ENCODE measurements around the gene ITPKA.

Gene ITPKA

DNA sequence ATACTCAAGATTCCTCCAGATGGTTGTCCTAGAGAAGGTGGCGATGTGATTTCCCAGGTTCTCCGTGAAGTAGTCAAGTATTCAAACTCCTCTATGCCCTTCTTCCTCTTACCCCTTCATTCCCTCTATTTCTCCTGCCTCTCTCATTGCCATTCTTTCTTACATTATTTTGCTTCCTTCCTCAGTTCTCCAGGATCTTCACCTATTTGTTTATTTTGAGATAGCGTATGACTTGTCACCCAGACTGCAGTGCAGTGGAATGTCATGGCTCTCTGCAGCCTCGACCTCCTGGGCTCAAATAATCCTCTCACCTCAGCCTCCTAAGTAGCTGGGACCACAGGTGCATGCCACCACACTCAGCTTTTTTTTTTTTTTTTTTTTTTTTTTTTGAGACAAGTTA, 1.8 kb upstream of the ITPKA start:
- DNase-seq, result no peak

DNA sequence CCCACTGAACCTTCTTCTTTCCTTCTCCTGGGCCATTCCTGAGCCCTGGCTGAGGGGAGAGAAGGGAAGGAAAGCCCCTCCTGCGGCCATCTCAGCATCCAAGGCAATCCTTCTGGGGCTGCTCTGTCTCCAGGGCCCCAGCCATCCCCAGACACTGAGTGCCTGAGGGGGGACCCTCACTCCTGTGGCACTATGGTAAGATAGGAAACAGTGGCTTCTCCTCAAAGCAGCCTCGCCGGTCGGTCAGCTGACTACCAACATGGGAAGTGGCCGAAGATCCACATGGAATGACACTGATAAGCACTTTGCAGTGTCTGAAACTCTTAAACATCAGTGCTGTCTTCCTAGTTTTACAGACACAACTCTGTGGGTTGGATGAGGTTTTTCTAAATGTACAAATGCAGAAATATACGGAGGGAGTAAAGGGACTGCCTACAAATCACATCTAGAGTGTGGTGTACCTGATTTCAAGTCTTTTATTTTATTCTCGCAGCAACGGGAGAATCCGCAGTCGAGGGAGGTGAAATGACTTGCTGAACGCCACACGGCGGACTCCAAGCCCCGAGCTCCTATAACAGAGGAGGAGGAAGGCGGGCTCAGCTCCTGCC, 973 bp upstream of the ITPKA start:
- DNase-seq, result no peak

DNA sequence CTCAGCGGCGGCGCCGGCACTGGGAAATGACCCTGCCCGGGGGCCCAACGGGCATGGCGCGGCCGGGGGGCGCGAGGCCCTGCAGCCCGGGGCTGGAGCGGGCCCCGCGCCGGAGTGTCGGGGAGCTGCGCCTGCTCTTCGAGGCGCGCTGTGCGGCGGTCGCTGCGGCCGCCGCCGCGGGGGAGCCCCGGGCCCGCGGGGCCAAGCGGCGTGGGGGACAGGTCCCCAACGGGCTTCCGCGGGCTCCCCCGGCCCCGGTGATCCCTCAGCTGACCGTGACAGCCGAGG, 172 bp downstream of the ITPKA start:
- no peak for DNase-seq

DNA sequence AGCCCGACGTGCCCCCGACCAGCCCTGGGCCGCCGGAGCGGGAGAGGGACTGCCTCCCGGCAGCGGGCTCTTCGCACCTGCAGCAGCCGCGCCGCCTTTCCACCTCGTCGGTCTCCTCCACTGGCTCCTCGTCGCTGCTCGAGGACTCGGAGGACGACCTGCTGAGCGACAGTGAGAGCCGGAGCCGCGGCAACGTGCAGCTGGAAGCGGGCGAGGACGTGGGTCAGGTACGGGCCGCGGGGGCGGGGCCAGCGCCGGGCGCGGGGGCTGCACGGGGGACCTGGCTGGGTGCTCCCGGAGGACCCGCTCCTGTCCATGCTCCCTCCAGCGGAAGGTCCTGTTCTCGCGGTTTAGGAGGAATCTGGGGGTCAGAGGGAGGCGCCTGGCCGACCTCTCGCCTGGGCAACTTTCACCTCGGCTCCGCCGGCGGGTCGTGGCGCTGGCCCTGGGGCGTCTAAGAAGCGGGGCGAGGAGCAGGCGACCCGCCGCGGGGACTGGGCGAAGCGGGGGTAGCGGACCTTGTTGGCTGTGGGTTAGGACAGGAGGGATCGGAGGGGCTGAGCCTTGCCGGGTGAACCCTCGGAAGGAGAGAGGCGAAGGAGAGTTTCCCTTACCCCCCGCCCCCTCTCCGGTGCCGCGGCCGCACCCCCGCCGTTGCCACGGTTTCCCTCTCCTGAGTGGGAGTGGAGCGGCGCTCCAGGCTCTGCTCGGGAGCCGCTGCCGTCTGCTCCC, 682 bp downstream of the ITPKA start:
- peak; percentile 45 for DNase-seq

DNA sequence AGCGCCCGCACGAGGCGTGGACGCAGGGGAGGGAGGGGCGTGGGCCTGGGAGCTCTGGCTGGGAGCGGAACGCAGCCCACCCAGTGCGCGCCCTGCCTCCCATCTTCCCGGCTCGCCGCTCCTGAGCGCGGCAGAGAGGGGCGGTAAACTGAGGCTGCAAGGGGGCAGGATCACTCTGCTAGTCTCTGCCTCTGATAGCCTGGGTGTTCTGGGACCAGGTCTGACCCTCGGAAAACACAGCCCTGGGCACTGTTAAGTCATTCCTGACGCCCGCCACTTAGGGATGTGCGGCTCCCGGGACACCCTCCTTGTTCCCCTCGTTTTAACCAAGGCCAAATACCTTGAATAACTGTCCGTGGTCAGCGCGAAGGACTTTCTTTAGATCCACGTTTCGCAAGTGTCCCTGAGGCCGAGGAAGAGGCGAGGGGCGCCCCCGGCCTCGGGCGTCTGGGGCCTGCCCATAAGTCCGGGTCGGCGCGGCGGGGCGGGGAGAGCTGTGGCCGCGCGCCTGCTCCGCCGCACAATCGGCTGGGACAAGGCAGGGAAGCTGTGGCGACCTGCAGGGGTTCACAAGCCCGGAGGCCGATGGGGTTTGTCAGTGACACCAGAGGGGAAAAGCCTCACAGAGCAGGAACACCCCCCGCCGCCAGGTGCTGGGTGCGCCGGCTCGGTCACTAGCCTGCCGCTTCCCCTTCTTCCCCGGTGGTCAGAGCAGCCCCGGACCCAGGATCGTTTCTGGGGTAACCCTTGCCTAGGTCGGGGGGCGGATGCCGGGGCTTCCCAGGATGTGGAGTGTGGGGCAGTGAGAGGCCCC, 1.5 kb downstream of the ITPKA start:
- peak; percentile 41 for DNase-seq

DNA sequence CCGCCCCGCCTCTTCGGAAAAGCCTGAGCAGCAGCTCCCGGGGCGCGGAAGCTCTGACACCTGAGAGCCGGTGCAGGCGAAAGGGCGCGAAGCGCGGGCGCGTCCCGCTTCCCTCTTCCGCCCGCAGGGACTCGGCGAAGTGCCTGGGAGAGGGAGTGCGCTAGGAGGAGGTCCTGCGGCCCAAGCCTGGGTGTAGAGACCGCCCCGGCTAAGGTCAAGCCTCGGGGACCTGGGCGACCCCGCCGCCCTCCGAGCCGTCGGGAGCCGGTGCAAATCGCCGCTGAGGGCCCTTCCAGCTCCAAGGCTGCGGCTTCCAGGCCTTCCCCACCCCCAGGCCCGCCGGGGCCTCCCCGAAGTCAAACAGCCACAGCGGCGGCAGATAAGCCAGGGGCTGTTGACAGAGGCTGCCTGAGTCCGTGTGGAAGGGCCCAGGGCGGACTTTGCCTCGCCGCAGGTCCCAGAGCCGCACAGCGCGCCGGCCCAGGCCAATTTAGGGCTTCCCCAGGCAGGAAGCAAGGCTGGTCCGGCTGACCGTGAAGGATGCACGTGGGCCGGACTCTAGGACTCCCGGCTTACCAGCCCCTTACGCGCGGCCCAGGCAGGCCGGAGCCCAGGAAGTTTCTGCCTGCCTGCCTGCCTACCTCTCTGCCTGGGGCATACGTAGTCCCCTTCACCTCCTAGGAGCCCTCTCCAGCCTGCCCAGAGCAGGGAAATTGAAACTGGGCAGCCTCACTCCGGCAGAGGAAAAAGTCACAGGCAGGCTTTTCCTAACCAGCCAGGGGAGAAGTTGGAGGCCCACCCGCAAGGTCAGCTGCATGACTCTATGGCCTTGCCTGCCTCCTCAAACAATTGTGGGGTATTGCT, 2.3 kb downstream of the ITPKA start:
- DNase-seq, result peak; percentile 58

DNA sequence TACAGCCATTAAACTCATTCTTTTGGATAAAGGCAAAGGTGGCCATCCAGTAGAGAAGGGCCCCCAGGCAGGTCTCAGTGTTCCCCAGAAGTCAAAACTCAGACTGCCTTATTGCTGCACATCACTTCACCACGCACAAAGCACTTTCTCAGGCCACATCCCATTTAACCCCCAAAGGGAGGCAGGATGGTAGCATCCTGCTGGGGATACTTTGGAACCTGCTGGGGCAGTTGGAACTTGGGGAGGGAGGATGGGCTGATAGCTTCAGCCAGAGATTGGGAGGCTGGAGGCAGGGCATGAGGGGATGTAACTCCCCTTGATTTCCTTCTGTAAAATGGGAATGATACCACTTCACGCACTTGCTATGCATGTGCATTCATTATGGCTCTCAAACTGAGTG, 5.0 kb downstream of the ITPKA start:
- DNase-seq, result no peak

DNA sequence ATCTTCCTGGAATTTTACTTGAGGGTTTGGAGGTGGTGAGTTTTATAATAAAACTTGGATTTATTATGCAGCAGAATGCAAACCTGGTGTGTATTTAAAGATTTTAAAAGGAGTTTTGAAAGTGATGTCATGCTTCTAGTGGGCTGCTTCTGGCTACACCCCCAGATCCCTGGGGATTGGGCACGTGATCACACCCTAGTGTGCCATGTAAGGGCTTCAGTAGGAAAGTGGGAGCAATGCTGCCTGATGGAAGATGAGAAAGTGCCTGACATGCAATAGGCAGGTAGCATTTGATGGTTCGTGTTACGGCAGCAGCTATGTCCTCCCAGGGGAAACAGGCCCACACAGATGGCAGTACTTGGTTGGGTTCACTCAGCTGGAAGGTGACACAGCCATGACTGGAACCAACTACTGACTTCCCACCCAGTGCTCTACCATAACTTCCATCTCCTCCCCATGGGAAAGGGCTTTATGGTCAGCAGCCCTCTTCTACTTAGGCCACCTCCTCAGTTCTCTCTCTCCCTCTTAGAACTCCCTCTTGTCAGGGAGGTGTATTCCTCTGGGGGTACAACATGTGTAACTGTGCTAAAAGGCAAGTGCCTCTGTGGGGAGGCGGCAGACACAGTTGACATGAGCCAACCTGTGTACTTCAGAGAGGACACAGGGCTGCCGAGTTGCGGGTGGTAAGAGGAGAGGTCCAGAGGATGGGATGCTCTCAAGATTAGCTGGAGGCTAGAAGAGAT, 5.6 kb downstream of the ITPKA start:
- DNase-seq, result no peak

DNA sequence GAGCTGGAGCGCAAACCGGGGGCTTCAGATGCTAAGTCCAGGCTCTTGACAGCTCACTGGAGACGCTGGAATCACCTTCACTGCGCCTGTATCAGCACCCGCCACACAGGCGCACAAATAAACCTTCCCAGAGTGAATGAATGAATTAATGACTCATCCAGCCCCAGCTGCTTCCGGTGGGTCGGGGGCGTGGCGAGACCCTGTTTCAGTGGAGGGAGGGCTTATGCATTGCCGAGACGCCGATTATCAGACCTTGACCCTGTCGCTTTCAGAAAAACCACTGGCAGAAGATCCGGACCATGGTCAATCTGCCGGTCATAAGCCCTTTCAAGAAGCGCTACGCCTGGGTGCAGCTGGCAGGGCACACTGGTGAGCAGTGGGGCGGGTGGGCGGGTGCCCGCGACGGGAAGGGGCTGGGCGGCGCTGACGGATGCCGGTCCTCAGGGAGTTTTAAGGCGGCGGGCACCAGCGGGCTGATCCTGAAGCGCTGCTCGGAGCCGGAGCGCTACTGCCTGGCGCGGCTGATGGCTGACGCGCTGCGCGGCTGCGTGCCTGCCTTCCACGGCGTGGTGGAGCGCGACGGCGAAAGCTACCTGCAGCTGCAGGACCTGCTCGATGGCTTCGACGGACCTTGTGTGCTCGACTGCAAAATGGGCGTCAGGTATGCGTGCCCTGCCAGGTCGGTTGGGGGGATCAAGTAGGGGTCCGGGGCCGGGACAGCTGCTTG, 7.7 kb downstream of the ITPKA start:
- peak; percentile 54 for DNase-seq

DNA sequence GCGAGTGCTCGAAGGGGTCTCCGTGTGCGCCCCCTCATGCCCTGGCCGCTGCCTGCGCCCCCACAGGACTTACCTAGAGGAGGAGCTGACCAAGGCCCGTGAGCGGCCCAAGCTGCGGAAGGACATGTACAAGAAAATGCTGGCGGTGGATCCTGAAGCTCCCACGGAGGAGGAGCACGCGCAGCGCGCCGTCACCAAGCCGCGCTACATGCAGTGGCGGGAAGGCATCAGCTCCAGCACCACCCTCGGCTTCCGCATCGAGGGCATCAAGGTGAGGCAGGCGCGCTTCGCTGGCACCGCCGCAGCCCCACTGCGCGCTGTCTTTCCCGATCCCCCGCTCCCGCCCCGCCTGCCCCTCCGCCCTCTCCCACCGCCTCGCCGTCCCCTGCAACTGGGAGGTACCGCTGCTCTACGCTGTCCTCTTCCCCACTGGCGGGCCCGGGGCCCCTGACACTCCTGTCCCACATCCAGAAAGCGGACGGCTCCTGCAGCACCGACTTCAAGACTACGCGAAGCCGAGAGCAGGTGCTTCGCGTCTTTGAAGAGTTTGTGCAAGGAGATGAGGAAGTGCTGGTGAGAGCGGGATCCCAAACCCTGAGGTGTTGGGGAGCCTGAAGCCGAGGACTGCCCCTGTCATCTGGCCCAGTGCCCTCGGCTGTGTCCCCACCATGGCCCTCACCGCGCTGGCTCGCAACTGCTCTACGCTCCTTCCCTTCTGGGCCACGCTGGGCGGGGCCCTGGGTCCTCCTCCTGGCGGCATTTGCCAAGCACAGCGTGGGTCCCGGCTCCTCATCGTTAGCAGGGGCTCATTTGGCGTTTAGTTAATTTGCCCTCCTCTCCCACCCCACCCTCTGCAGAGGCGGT, 8.5 kb downstream of the ITPKA start:
- peak; percentile 61 for DNase-seq

DNA sequence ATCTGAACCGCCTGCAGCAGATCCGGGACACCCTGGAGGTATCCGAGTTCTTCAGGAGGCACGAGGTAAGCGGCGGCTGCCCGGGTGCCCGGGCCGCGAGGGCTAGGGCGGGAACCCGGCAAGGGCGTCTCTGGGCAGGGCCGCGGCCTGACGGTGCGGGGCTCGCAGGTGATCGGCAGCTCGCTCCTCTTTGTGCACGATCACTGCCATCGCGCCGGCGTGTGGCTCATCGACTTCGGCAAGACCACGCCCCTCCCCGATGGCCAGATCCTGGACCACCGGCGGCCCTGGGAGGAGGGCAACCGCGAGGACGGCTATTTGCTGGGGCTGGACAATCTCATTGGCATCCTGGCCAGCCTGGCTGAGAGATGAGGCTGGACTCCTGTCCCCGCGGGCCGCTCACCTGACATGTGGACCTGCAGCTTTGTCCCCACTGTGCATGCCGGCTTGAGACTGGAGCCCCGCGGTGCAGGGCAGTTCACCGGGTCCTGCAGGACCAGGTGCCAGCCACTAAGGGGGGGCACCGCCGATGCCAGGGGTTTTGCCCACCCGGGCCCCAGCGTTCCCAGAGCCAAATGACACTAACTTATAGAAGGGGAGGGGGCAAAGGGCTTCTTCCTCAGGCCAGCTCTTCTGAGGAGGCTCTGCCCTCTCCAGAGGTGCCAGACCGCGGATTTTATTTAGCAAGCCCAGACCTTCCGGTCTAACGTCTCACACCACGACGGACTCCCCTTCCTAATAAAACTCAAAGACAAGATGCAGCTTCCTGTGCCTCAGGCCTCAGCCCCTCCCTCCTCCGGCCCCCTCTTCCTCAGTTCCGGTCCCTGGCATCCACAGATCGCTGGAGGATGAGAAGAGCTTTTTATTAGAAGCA, 9.4 kb downstream of the ITPKA start:
- peak; percentile 87 for DNase-seq

DNA sequence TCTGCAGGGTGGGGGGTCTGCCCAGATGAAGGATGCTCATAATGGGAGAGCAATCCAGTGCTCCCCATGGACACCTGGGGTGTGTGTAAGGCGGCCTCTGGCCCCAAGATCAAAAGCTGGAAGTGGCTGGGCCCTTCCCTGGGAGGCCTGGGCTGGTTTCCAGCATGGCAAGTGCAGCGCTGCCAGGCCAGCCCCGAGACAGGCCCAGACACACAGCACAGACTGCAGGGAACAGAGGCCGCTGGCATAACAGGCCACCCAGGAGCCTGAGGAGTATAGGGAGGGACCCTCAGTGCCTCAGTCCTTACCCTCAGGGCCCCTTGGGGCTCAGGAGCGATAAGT, 10.0 kb downstream of the ITPKA start:
- no peak for DNase-seq

DNA sequence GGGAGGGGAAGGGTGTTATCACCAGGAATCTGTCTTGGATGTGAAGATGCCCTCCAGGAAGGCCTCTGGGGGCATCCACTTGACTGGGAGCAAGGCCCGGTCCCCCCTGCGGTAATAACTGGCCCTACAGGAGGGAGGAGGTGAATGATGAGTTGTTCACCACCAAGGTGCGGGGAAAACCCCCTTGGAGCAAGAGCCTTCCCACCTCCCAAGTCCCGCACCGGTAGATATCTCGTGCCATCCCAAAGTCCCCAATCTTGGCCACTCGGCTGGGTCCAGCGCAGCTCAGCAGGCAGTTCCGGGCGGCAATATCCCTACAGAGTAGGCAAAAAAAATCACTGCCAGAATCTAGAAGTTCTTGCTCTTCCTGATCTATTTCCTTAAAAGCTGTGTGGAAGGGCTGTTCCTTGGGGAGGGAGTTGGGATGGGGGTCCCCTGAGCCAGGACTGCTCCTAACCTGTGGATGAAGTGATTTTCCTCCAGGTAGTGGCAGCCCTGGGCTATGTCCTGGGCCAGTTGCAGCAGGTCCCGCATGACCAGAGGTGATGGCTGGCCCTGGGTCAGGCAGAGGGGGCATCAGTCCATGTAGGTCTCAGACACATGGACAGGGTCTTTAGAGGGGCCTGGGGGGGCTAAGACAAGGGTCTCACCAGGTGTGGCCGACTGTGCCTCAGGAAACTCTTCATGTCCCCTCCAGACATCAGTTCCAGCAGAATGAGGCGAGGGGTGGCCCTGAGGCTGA, 11.2 kb downstream of the ITPKA start:
- DNase-seq, result no peak

DNA sequence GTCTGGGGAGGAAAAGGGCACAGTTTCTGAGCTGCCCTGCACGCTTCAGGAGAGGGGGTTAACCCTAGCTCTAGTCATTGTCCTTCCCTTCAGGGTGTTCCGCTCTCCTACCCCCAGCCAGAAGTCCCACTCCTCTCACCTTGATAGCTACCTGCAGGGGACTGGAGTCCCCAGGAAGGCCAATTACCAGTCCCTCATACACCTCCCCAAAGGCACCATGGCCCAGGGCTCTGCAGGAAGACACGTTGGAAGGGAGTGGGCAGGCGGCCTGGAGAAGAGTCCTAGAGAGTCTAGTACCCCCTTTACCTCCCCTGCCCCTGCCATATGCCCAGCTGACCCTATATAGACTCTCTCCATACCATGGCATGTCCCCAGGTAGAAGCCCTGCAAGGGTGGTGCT, 12.1 kb downstream of the ITPKA start:
- no peak for DNase-seq

DNA sequence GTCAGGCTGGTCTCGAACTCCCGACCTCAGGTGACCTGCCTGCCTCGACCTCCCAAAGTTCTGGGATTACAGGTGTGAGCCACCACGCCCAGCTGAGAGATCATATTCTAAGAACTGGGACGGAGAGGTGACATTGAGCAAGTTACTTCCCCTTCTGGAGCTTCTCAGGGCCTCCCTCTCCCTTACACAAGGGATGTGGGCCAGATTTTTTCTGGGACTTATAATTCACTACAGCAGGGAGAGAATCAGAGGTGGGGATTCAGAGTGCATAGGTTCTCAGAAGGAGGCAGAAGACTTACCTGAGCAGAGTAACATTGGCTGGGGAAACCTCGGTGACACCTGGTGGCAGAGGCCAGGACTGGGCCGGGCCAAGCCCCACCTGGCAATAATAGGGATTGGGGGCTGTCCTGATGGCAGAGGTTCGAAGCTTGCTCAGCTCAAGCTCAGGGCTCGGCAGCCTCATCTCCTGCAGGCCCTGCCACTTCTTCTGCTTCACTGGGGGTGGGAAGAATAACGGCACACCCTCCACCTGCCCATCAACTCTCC, 13.2 kb downstream of the ITPKA start:
- no peak for DNase-seq

DNA sequence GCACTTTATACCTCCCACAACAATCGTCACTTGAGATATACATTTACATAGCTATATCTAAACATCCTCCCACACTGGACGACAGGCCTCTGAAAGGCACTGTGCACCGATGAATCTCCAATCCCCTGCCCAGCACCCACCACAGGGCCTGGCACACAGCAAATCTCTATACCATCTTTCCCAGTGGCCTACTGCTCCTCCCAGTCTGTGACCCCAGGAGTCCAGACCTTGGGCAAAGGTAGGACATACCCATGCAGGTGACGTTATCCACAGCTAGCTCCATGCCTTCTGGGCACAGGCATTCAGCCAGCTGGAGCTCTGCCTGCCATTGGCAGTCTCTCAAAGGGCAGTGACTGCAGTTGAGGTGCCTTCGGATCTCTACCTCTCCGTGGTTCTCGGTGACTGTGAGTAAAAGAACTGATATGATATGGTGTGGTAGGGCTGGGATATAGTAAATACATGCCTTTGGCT, 14.2 kb downstream of the ITPKA start:
- DNase-seq, result no peak

DNA sequence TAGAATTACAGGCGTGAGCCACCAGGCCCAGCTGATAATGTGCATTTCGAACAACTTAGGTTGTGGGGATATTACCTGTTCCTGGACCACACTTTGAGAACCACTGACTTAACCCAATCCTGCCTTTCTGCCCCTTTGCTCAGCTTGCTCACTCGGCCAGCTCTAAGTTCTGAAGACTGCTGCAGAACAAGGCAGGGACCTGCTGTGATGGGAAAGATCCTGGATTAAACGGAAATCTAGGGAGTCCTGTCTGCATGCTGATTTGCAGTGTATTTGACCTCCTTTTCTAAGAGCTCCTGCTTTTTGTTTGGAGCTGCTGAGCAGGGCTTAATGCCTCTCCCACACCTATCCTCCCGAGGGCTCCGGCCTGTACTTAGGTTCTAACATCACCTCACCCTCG, 17.1 kb downstream of the ITPKA start:
- no peak for DNase-seq

DNA sequence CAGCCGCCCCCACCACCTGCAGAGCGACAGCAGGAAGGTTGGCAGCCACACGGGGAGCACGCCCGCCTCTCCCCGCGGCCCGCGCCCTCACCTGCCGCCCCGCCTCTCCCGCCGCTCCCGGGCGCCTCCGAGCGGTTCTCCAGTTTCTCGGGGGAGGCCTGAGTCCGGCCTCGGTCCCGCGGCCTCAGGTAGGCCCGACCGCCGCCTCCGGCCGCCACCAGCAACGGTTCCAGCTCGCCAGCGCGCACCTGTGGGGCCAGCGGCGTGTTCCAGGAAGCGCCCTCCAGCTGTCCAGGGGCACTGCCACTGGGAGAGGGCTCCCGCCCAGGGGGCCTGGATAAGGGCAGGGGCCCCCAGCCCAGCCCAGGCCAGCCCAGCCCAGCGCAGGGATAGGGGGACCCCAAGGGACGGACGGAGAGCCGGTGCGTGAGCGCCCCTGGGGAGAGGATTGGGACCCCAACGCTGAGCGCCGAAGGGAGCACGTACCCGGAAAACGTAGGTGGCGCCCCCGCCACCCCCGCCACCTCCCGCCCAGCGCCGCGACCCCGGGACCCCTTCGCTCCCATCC, 17.7 kb downstream of the ITPKA start:
- DNase-seq, result no peak

All from hematopoietic multipotent progenitor cell treated with erythropoietin and hydrocortisone succinate and interleukin-3 and kit ligand, for 4 days (in vitro differentiated cells).